HG02571 (cell line): ENCODE measurements around the gene MLIP.
A peak's percentile ranks its signal among the peaks of the same experiment; 100 is the strongest.

Experiments used
- ATAC-seq: cut with Tn5 transposase; IDR thresholded peaks from one replicate; pipeline ENCODE4 v1.9.1; 2021; ENCODE audit warnings: mild to moderate bottlenecking, moderate library complexity; ENCODE audit not compliant: unreplicated experiment

MLIP gene

DNA sequence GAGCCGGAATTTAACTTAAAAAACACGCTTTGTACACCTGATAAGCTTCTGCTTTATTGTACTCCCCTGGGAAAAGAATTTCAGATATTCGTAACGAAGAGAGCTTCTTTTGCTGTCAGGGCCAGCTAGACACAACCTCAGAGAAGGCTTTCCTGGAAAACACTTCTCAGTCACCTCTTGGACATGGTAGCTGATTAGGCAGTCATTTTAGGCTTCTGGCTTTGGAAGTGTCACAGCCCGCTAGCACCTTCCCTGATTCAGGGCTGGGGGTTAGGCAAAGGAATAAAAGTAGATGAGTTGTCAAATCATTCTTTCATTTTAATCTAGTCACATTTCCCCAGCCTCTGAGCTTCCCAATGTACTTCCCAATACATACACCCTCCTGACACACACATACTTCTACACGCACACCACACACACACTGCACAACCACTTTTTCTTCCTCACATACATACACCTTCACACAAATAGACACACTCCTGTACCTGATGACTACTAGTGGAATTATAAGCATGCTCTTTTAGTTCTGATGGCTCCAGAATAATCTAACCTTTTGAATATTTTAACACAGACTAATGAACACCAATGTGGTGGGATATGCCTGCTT lies 162.1 kb downstream of the MLIP start:
- no peak for ATAC-seq

- ATAC-seq, result no peak
Measured at GRCh38 chr6:54274383-54274782, 163.1 kb downstream of the MLIP start.

DNA sequence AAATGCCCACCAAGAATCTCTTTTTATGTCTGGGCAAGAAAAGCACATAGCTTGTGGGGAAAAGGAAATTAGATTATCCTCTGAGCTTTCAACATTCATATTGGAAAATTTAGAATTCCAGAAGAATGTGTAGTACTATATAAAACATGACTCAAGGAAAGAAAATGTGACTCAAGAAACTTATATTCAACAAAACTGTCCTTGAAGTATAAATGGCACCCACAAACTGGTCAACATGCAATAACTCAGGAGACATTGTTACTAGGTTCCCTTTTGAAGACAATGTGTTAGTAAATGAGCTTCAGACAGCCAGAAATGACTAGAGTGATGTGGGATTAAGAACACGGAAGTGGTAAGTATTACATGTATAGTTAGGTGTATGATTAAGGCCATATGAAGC lies 170.9 kb downstream of the MLIP start:
- ATAC-seq, result no peak

GRCh38 chr6:54284161-54284860 lies 173.1 kb downstream of the MLIP start:
- ATAC-seq, result no peak

- no peak for ATAC-seq
Measured at GRCh38 chr6:54285595-54285994, 174.4 kb downstream of the MLIP start.

DNA sequence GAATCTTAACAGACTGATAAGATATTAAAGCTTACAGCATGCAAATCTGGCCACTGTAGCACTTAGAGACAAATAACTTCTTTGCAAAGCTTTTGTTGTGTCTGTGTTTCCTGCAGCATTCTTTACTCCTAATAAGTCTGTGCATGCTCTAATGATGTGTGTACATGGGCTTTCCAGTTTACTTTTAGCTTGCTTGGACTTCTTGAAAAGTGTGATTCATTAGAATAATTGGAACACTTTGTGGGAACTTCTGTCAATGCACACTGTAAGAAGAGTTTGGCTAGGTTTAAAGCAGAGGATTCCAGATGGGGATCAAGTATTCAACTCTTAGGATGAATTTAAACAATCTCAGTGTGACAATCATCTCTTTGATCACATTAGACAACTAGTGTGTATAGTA lies 174.9 kb downstream of the MLIP start:
- ATAC-seq, result no peak

DNA sequence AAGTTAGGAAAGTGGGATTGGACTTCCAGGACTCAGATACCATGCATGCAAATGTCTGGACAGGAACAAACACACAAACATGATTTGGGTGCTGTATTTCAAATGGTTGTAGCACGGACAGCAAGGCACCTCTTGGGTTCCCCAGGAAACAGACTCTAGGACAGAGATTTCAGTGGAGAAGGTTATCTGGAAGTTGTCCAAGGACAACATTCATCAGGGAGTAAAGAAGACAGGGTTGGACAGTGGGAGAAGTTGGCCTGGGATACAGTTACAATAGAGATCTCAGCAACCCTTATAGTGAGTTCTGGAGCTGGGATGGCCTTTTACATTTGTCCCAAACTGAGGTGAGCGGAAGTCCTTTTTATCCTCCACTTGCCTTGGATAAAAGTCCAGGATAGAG lies 177.2 kb downstream of the MLIP start:
- ATAC-seq, result no peak

DNA sequence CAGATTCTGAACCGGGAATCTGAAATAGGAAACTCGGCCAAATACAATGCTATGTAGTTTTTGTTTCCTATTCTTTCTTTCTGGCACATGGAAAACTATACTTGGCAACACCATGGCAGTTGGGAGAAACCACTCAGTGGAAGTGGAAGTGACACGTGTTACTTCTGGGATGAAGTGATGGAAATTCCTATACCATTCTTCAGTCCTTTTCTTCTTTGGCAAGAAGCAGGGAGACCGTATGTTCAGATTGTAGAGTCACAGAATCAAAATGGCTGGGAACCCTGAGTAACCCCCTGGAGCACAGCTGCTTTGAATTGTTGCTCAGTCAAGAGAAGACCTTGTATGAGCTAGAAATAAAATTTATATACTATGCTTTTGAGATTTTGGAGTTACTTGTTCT lies 178.2 kb downstream of the MLIP start:
- ATAC-seq, result no peak

DNA sequence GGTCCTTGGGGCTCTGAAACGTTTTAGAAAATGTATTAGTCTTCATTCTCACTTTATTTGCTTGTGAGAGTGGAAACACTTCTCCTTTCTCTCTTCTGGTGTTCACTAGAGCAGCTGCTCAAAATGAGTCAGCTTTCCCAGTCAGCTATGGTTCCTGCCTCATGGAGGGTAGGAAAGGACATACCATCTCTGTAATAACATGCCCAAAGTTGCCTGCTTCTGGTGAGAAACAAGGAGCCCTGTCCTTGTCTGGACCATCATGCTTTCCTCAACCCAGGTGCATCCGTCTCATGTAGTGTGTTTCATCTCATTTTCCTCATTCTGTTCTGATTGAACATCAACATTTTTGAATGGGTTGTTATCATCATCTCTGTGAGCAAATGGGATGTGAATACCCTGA lies 179.9 kb downstream of the MLIP start:
- peak; percentile 60 for ATAC-seq

DNA sequence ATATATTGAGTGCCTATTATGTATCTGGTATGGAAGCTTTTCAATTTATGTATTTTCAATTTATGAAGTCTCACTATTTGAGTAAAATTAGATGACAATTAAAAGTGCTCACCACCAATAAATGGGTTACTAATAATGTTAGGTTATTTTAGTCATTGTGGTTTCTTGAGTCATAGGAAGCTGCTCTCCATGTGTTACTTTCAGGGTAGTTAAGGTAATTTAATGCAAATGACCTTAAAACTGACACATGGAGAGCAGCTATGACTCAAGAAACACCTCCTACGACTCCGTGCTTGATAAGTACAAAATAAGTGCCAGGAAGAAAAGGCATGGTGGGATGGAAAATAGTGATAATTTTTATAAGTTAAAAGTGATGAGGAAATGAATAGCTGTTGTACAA lies 180.5 kb downstream of the MLIP start:
- peak; percentile 89 for ATAC-seq

- ATAC-seq, result no peak
Measured at GRCh38 chr6:54294965-54295532, 183.8 kb downstream of the MLIP start.

- no peak for ATAC-seq
Measured at GRCh38 chr6:54299542-54300269, 188.5 kb downstream of the MLIP start.

DNA sequence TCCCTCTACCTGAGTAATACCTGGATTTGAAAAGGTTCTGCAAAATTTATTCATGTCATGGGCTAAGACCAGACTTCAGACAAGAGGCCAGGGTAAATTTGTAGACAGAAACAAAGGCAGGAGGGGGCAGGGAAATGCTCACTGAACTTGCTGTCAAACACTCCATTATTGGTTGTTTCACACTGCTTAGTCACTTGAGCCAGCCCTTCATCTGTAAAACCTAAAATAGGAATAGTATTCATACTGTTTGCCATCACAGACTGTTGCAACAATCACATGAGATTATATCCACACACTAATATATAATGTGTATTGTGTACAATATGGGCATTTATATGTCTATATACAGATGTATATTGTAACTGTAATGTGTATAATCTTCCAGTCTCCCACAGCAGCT lies 190.5 kb downstream of the MLIP start:
- no peak for ATAC-seq

GRCh38 chr6:54307439-54307910 lies 196.2 kb downstream of the MLIP start:
- no peak for ATAC-seq

- ATAC-seq, result no peak
Measured at GRCh38 chr6:54308289-54308985, 197.2 kb downstream of the MLIP start, which contains the start of gene TINAG. Gene TINAG, plus strand, starts transcription at chr6:54308441. Its CDS starts 110 bp downstream, at chr6:54308551.

DNA sequence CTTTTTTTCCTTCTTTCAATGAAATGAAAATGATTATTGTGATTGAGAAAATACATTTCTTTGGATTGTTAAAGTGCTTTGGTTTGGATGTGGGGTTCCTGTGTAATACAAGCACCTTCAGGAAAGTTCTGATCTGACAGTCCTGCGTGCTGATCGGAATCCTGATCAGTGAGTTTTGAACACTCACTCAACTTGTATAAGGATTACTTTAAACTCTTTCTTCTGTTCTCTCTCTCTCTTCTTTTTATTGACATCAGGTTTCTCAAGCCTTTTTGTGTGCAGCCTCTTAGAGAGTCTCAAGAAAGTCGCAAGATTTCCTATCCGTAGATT lies 197.7 kb downstream of the MLIP start:
- no peak for ATAC-seq

DNA sequence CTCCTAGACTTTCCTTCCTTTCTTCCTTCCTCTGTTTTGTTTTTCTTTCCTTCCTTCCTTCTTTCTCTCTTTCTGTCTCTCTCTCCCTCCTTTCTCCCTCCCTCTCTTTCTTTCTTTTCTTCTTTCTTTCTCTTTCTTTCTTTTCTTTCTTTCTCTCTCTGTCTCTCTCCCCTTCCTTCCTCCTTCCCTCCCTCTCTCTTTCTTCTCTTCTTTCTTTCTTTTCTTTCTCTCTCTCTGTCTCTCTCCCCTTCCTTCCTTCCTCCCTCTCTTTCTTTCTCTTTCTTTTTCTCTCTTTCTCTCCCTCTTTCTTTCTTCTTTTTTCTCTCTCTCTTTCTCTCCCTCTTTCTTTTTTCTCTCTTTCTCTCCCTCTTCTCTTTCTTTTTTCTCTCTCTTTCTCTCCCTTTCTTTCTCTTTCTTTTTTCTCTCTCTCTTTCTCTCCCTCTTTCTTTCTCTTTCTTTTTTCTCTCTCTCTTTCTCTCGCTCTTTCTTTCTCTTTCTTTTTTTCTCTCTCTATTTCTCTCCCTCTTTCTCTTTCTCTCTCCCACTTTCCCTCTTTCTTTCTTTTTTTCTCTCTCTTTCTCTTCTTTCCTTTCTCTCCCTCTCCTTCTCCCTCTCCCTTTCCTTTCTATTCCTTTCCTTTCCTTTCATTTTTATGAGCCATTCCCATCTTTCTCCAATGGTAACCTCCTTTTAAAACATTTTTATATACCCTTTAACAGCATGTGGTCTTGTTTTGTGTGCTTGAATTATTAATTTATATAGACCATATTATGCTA lies 199.3 kb downstream of the MLIP start:
- no peak for ATAC-seq

DNA sequence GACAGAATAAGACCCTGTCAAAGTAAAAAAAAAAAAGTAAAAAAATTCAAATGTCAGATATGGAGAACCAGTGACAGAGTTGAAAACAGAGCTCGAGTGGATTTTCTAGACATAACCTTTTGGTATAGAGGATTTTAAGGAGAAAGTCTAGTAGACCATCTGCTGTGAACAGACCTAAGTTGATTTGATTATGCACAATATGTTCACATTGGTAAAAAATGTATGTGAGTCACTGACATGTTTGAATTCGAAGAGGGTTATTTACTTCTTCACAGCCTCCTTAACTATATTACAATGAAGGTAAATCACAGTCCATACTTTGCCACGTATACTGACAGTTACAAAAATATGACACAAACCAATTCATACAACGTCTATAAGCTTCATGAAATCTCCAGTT lies 204.4 kb downstream of the MLIP start:
- no peak for ATAC-seq
